HEK293 (cell line): ENCODE data around the gene PPCDC.

ENCODE experiments used
- AEBP2 ChIP-seq: fragments of 450-650 bp; formaldehyde crosslinking; IDR thresholded peaks from 2 replicates; pipeline ENCODE4 v1.5.1; 2016; ENCODE audit warnings: missing biosample characterization, missing genetic modification characterization, borderline replicate concordance
- BCL11A ChIP-seq: fragments of 450-650 bp; formaldehyde crosslinking; IDR thresholded peaks from 2 replicates; pipeline ENCODE4 v1.5.1; 2016; ENCODE audit warnings: low read depth, missing biosample characterization, missing genetic modification characterization
- EGR2 ChIP-seq: fragments of 450-650 bp; formaldehyde crosslinking; IDR thresholded peaks from 2 replicates; pipeline ENCODE4 v1.5.1; 2016; ENCODE audit warnings: low read depth, missing biosample characterization, missing genetic modification characterization
- GLI4 ChIP-seq: fragments of 450-650 bp; formaldehyde crosslinking; IDR thresholded peaks from 2 replicates; pipeline ENCODE4 v1.5.1; 2016; ENCODE audit warnings: missing biosample characterization, missing genetic modification characterization
- KLF16 ChIP-seq: fragments of 450-650 bp; formaldehyde crosslinking; IDR thresholded peaks from 2 replicates; pipeline ENCODE4 v1.5.1; 2017; ENCODE audit warnings: missing biosample characterization, missing genetic modification characterization
- KLF8 ChIP-seq: fragments of 450-650 bp; formaldehyde crosslinking; IDR thresholded peaks from 2 replicates; pipeline ENCODE4 v1.5.1; 2016; ENCODE audit warnings: missing biosample characterization, missing genetic modification characterization
- PBX3 ChIP-seq: sonication (generic); formaldehyde crosslinking; IDR thresholded peaks from 2 replicates; pipeline ENCODE4 v1.8.1; 2022; ENCODE audit warnings: mild to moderate bottlenecking, moderate library complexity, missing genetic modification reagents
- SP2 ChIP-seq: fragments of 450-650 bp; formaldehyde crosslinking; IDR thresholded peaks from 2 replicates; pipeline ENCODE4 v1.5.1; 2016; ENCODE audit warnings: missing biosample characterization, missing genetic modification characterization
- YY2 ChIP-seq: fragments of 450-650 bp; formaldehyde crosslinking; IDR thresholded peaks from 2 replicates; pipeline ENCODE4 v1.5.1; 2016; ENCODE audit warnings: missing biosample characterization, missing genetic modification characterization
- ZBTB21 ChIP-seq: fragments of 450-650 bp; formaldehyde crosslinking; IDR thresholded peaks from 2 replicates; pipeline ENCODE4 v1.5.1; 2017; ENCODE audit warnings: missing biosample characterization, missing genetic modification characterization
- ZBTB44 ChIP-seq: fragments of 450-650 bp; IDR thresholded peaks from 2 replicates; pipeline ENCODE4 v1.5.1; 2018; ENCODE audit warnings: missing biosample characterization, mild to moderate bottlenecking, missing genetic modification characterization
- ZBTB49 ChIP-seq: fragments of 450-650 bp; formaldehyde crosslinking; IDR thresholded peaks from 2 replicates; pipeline ENCODE4 v1.5.1; 2016; ENCODE audit warnings: missing biosample characterization, missing genetic modification characterization, low read depth
- ZFP69B ChIP-seq: fragments of 450-650 bp; formaldehyde crosslinking; IDR thresholded peaks from 2 replicates; pipeline ENCODE4 v1.5.1; 2016; ENCODE audit warnings: missing biosample characterization, missing genetic modification characterization
- ZNF132 ChIP-seq: fragments of 450-650 bp; formaldehyde crosslinking; IDR thresholded peaks from 2 replicates; pipeline ENCODE4 v1.5.1; 2017; ENCODE audit warnings: missing biosample characterization, missing genetic modification characterization, borderline replicate concordance
- ZNF133 ChIP-seq: fragments of 450-650 bp; formaldehyde crosslinking; IDR thresholded peaks from 2 replicates; pipeline ENCODE4 v1.5.1; 2016; ENCODE audit warnings: missing biosample characterization, missing genetic modification characterization
- ZNF148 ChIP-seq: fragments of 450-650 bp; formaldehyde crosslinking; IDR thresholded peaks from 2 replicates; pipeline ENCODE4 v1.5.0; 2017; ENCODE audit warnings: missing biosample characterization, missing genetic modification characterization, borderline replicate concordance
- ZNF292 ChIP-seq: fragments of 450-650 bp; formaldehyde crosslinking; IDR thresholded peaks from 2 replicates; pipeline ENCODE4 v1.5.1; 2016; ENCODE audit warnings: low read depth, missing biosample characterization, missing genetic modification characterization, borderline replicate concordance
- ZNF311 ChIP-seq: fragments of 450-650 bp; formaldehyde crosslinking; IDR thresholded peaks from 2 replicates; pipeline ENCODE4 v1.5.1; 2017; ENCODE audit warnings: missing biosample characterization, missing genetic modification characterization, borderline replicate concordance
- ZNF324 ChIP-seq: fragments of 450-650 bp; formaldehyde crosslinking; IDR thresholded peaks from 2 replicates; pipeline ENCODE4 v1.5.1; 2016; ENCODE audit warnings: missing biosample characterization, missing genetic modification characterization
- ZNF362 ChIP-seq: fragments of 450-650 bp; formaldehyde crosslinking; IDR thresholded peaks from 2 replicates; pipeline ENCODE4 v1.5.1; 2016; ENCODE audit warnings: missing biosample characterization, missing genetic modification characterization
- ZNF514 ChIP-seq: fragments of 450-650 bp; formaldehyde crosslinking; IDR thresholded peaks from 2 replicates; pipeline ENCODE4 v1.5.1; 2016; ENCODE audit warnings: missing biosample characterization, missing genetic modification characterization
- ZNF548 ChIP-seq: fragments of 450-650 bp; formaldehyde crosslinking; IDR thresholded peaks from 2 replicates; pipeline ENCODE4 v1.5.1; 2016; ENCODE audit warnings: missing biosample characterization, missing genetic modification characterization
- ZNF623 ChIP-seq: fragments of 450-650 bp; formaldehyde crosslinking; IDR thresholded peaks from 2 replicates; pipeline ENCODE4 v1.5.1; 2016; ENCODE audit warnings: missing biosample characterization, missing genetic modification characterization
- ZNF639 ChIP-seq: fragments of 450-650 bp; formaldehyde crosslinking; IDR thresholded peaks from 2 replicates; pipeline ENCODE4 v1.5.1; 2016; ENCODE audit warnings: missing biosample characterization, missing genetic modification characterization
- ZNF660 ChIP-seq: fragments of 450-650 bp; IDR thresholded peaks from 2 replicates; pipeline ENCODE4 v1.5.1; 2018; ENCODE audit warnings: missing biosample characterization, mild to moderate bottlenecking, missing genetic modification characterization
- ZNF677 ChIP-seq: fragments of 450-650 bp; IDR thresholded peaks from 2 replicates; pipeline ENCODE4 v1.5.0; 2018; ENCODE audit warnings: missing biosample characterization, mild to moderate bottlenecking, missing genetic modification characterization, moderate library complexity
- ZNF830 ChIP-seq: fragments of 450-650 bp; IDR thresholded peaks from 2 replicates; pipeline ENCODE4 v1.5.0; 2018; ENCODE audit warnings: missing biosample characterization, missing genetic modification characterization, low read depth, mild to moderate bottlenecking, moderate library complexity

Gene PPCDC

GRCh38 chr15:74995182-74995778 is 28.1 kb upstream of the PPCDC start, which contains the start of gene SCAMP5 (continued):
- no peak for TF ChIP-seq ZNF362 (tag by site-specific recombination)
- no peak for TF ChIP-seq ZBTB44 (tag by site-specific recombination)
- TF ChIP-seq BCL11A (tag by site-specific recombination): no peak
- TF ChIP-seq ZBTB49 (tag by site-specific recombination): no peak
- TF ChIP-seq ZNF133 (tag by site-specific recombination): no peak
- TF ChIP-seq ZNF514: no peak
- peak; percentile 35; the same call in 1 of the 2 replicates for TF ChIP-seq ZNF660 (tag by site-specific recombination)
- no peak for TF ChIP-seq AEBP2 (tag by site-specific recombination)
- no peak for TF ChIP-seq ZFP69B
- TF ChIP-seq PBX3 (CRISPR knock-in tag): no peak
- no peak for TF ChIP-seq ZNF639 (tag by site-specific recombination)
- no peak for TF ChIP-seq YY2 (tag by site-specific recombination)
- TF ChIP-seq ZNF132: no peak
- no peak for TF ChIP-seq ZBTB21
- no peak for TF ChIP-seq EGR2
- no peak for TF ChIP-seq ZNF324 (tag by site-specific recombination)
- no peak for TF ChIP-seq ZNF548 (tag by site-specific recombination)
- TF ChIP-seq ZNF677: no peak
- no peak for TF ChIP-seq ZNF311 (tag by site-specific recombination)
- no peak for TF ChIP-seq GLI4 (tag by site-specific recombination)
- TF ChIP-seq SP2 (tag by site-specific recombination): peak; percentile 30; the same call in 1 of the 2 replicates
- no peak for TF ChIP-seq ZNF148 (tag by site-specific recombination)
- peak; percentile 80 for TF ChIP-seq KLF16 (tag by site-specific recombination)
- TF ChIP-seq KLF8 (tag by site-specific recombination): peak; percentile 50; the same call in 1 of the 2 replicates
- no peak for TF ChIP-seq ZNF292 (tag by site-specific recombination)
- no peak for TF ChIP-seq ZNF623
- no peak for TF ChIP-seq ZNF830 (tag by site-specific recombination)
